Testis (tissue), 3 donors: ENCODE data around the gene CCSER1. TPM values are rescaled to one million over a fixed set of nuclear protein-coding genes. Genes with fewer than 3 reads are reported as not detected.

Experiments
- DNase-seq: peaks from one replicate; pipeline ENCODE4 v3.0.0-alpha.2; 2019
- H3K27ac ChIP-seq, 2 donors: fragments of 200-600 bp; sonication (generic); one replicate each; pipeline ENCODE4 v1.5.1; 2019
- H3K27me3 ChIP-seq: fragments of 200-600 bp; sonication (generic); one replicate; pipeline ENCODE4 v1.5.1; 2019
- H3K36me3 ChIP-seq: fragments of 200-600 bp; sonication (generic); one replicate; pipeline ENCODE4 v1.5.1; 2017; ENCODE audit warnings: low read depth; ENCODE audit errors: missing control alignments
- H3K4me1 ChIP-seq: fragments of 200-600 bp; sonication (generic); one replicate; pipeline ENCODE4 v1.5.1; 2019
- H3K4me3 ChIP-seq, 2 donors: fragments of 200-600 bp; sonication (generic); one replicate each; pipeline ENCODE4 v1.5.1; 2017 to 2019
- H3K9me3 ChIP-seq: fragments of 200-600 bp; sonication (generic); one replicate; pipeline ENCODE4 v1.5.1; 2017
- POLR2A ChIP-seq: fragments of 450-650 bp; IDR thresholded peaks from one replicate; pipeline ENCODE4 v1.6.1; 2017; ENCODE audit warnings: antibody characterized with exemption, mild to moderate bottlenecking, moderate library complexity
- WGBS, 2 donors: methylation state at CpG; one replicate each; pipeline ENCODE4 v1.1.5; 2018; 5-methylcytosine and 5-hydroxymethylcytosine counted together
- intact Hi-C: fragments of 100-400 bp; cut with DNase I; formaldehyde crosslinking; loops from one replicate; pipeline ENCODE4 v1.15.1; 2023; ENCODE audit warnings: low total_unique reads
- polyA plus RNA-seq: library from polyadenylated mRNA; stranded (reverse); fragments of 350-450 nt; fragmentation: Illumina TruSeq; extraction: RNeasy Lipid Tissue Mini Kit (QIAGEN cat#74804); gene quantifications from one replicate; pipeline ENCODE4 v1.2.3, GENCODE V29; 2014; ENCODE audit warnings: low read depth, low replicate concordance; ENCODE audit not compliant: insufficient read depth
- total RNA-seq, 2 donors: library from RNA; depleted of rRNA; stranded (reverse); fragments of >200 nt; gene quantifications; one replicate each; pipeline ENCODE4 v1.2.3, GENCODE V29; 2016
- TF ChIP-seq, protein P1 (sequence below), 3 experiments: fragments of 450-650 bp in 2 of 3; fragments of 200-600 bp in 1 of 3; sonication (generic) in 1 of 3; IDR thresholded peaks; one replicate each; pipeline ENCODE4 v1.5.1; 2016 to 2019; ENCODE audit warnings: antibody characterized with exemption in 3 of 3, mild to moderate bottlenecking in 2 of 3, moderate library complexity in 1 of 3

Gene CCSER1
- total and polyA plus RNA-seq, 3 donors from 2014 or later, result 20.2 to 105 (median 82.8) TPM

DNA sequence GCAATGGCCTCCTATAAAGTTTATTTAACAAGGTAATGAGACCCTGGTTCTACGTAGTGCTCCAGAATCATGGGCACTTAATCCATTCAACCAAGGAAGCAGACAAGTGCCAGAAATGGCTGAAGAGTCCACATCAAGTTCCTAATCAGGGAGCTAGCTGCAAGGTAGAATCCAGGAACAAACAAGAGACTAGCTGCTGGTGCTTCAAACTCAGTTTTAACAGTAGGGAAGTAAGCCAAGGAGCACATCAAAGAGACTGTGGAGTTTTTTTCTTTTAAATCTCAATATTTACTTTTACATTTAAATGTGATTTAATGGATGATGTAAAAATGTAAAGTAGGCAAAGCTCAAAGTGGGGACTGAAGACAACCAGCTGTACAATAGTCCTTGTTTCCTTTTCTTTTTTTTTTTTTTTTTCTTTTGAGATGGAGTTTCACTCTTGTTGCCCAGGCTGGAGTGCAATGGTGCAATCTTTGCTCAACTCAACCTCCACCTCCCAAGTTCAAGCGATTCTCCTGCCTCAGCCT lies 630.4 kb downstream of the CCSER1 start:
- Histone ChIP-seq H3K9me3 (no peaks in the 10 kb centered on the region), H3K4me1 (no peaks in the 10 kb centered on the region), H3K36me3 (no peaks in the 10 kb centered on the region), H3K27me3 (no peaks in the 10 kb centered on the region), H3K27ac (no peak overlapping the region), H3K4me3 (no peak overlapping the region)
- no peak for TF ChIP-seq POLR2A
- TF ChIP-seq, protein P1, sequence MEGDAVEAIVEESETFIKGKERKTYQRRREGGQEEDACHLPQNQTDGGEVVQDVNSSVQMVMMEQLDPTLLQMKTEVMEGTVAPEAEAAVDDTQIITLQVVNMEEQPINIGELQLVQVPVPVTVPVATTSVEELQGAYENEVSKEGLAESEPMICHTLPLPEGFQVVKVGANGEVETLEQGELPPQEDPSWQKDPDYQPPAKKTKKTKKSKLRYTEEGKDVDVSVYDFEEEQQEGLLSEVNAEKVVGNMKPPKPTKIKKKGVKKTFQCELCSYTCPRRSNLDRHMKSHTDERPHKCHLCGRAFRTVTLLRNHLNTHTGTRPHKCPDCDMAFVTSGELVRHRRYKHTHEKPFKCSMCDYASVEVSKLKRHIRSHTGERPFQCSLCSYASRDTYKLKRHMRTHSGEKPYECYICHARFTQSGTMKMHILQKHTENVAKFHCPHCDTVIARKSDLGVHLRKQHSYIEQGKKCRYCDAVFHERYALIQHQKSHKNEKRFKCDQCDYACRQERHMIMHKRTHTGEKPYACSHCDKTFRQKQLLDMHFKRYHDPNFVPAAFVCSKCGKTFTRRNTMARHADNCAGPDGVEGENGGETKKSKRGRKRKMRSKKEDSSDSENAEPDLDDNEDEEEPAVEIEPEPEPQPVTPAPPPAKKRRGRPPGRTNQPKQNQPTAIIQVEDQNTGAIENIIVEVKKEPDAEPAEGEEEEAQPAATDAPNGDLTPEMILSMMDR (IDR thresholded peaks at IDR 0.05), result no peak
- intact Hi-C loops, result no loop called here
- WGBS, 2 donors, result 89 to 100% methylated on average over 2 of the region's 2 CpGs
- no peak for DNase-seq

DNA sequence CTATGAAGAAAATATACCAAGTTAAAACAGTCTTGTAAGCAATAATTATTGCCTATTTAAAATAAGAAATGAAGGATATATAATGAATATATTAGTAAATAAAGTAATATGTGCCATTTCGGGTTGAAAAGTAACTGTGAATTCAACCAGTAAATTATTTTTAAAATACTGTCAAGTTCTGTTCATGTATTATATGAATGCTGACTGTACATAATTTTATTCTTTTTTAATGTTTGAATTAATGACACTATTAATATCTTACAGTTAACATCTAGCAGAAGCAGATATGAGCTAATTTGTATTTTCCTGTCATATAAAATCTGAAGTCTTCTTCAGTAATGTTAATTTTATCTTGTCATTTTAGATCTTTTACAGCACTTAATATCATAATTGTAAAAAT lies 632.9 kb downstream of the CCSER1 start:
- Histone ChIP-seq H3K4me1 (no peaks in the 10 kb centered on the region), H3K4me3 (no peak overlapping the region), H3K36me3 (no peaks in the 10 kb centered on the region), H3K27ac (no peak overlapping the region), H3K9me3 (no peaks in the 10 kb centered on the region), H3K27me3 (no peaks in the 10 kb centered on the region)
- DNase-seq, result no peak
- TF ChIP-seq POLR2A, result no peak
- TF ChIP-seq, protein P1 (IDR thresholded peaks at IDR 0.05), result no peak
- 83 to 94% methylated on average over 1 of the region's 1 CpG for WGBS, 2 donors
- intact Hi-C loops, result no loop called here

DNA sequence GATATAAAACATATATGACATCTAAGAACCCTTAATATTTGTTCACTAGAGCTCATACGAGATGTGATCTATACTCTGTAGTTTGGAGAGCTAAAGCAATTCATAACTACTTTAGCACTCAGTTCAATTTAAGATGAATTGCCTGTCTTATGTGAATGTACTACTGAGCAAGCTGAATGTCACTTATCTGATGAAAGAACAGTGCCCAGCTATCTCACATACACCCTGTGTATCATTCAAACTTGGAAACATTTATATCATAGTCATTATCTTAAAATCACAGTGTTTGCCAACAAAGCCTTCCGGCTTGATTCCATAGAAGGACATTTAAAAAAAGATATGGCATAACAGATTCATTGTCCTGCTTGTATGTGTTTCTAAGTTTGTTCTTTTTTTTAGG lies 639.6 kb downstream of the CCSER1 start:
- TF ChIP-seq POLR2A, result no peak
- TF ChIP-seq, protein P1 (IDR thresholded peaks at IDR 0.05), result no peak
- 73 to 77% methylated on average over 2 of the region's 2 CpGs for WGBS, 2 donors
- no peaks in the 10 kb centered on the region for H3K27me3 ChIP-seq
- H3K36me3 ChIP-seq, result no peaks in the 10 kb centered on the region
- no peak overlapping the region for H3K4me3 ChIP-seq
- H3K27ac ChIP-seq, result no peak overlapping the region
- H3K9me3 ChIP-seq, result no peaks in the 10 kb centered on the region
- H3K4me1 ChIP-seq, result no peaks in the 10 kb centered on the region
- no peak for DNase-seq
- intact Hi-C loops, result no loop called here

DNA sequence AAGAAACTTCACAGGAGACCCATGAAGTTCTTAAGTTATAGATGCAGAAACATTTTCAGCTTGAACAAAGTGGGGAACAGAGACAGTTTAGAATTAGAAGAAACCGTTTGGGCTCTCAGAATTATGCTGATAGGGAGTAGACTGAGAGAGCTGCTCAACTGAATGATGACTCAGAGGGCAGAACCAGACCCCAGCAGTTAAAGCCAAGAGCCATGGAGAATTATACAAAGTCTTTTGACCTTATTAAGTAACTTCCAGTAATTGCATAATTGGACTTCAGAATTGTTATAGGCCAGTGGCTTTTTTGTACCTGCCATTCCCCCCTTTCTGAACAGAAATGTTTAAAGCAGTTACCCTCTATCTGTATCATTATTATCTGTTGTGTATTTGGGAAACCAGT lies 642.1 kb downstream of the CCSER1 start:
- no peaks in the 10 kb centered on the region for H3K4me1 ChIP-seq
- H3K4me3 ChIP-seq, result no peak overlapping the region
- no peaks in the 10 kb centered on the region for H3K36me3 ChIP-seq
- no peak for DNase-seq
- no peaks in the 10 kb centered on the region for H3K9me3 ChIP-seq
- TF ChIP-seq POLR2A, result no peak
- TF ChIP-seq, protein P1 (IDR thresholded peaks at IDR 0.05), result no peak
- intact Hi-C loops, result no loop called here
- H3K27me3 ChIP-seq, result no peaks in the 10 kb centered on the region
- no peak overlapping the region for H3K27ac ChIP-seq
- 70 to 74% methylated on average over 1 of the region's 1 CpG for WGBS, 2 donors

DNA sequence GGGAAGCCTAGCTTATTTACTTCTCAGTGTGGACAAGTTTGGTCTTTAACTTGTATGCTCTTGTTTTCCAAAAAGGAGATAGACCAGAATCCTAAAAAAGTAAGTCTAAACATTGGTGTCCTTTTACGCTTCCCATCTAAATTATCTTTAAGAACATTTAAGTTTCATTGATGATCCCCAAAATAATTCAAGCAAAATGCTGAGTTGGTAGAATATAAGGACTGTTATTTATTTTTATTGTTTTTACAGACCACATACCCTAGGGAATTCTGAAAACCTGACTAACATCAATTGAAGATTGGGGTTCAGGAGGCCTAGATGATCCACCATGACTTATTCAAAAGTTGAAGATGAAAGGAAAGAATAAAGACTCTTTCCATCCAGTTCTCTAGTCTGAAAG lies 653.0 kb downstream of the CCSER1 start:
- no peaks in the 10 kb centered on the region for H3K9me3 ChIP-seq
- intact Hi-C loops, result no loop called here
- WGBS, 2 donors, result 87 to 100% methylated on average over 1 of the region's 1 CpG
- H3K27ac ChIP-seq, result no peak overlapping the region
- no peaks in the 10 kb centered on the region for H3K36me3 ChIP-seq
- H3K4me1 ChIP-seq, result no peaks in the 10 kb centered on the region
- TF ChIP-seq, protein P1 (IDR thresholded peaks at IDR 0.05), result no peak
- TF ChIP-seq POLR2A, result no peak
- H3K27me3 ChIP-seq, result no peaks in the 10 kb centered on the region
- no peak for DNase-seq
- no peak overlapping the region for H3K4me3 ChIP-seq
